Body of pancreas (tissue), 4 donors: Measurements from ENCODE around the gene RECQL5.

Experiments
- CTCF ChIP-seq, 7 experiments: fragments of 450-650 bp in 4 of 7; fragments of 200-600 bp in 3 of 7; sonication (generic) in 3 of 7; IDR thresholded peaks; one replicate each; pipeline ENCODE4 v1.5.1; 2016 to 2019; ENCODE audit warnings: antibody characterized with exemption in 7 of 7
- POLR2A ChIP-seq, 3 donors: fragments of 450-650 bp; IDR thresholded peaks; one replicate each; pipeline ENCODE4 v1.6.1; 2016; ENCODE audit warnings: antibody characterized with exemption in 3 of 3, mild to moderate bottlenecking in 2 of 3

DNA sequence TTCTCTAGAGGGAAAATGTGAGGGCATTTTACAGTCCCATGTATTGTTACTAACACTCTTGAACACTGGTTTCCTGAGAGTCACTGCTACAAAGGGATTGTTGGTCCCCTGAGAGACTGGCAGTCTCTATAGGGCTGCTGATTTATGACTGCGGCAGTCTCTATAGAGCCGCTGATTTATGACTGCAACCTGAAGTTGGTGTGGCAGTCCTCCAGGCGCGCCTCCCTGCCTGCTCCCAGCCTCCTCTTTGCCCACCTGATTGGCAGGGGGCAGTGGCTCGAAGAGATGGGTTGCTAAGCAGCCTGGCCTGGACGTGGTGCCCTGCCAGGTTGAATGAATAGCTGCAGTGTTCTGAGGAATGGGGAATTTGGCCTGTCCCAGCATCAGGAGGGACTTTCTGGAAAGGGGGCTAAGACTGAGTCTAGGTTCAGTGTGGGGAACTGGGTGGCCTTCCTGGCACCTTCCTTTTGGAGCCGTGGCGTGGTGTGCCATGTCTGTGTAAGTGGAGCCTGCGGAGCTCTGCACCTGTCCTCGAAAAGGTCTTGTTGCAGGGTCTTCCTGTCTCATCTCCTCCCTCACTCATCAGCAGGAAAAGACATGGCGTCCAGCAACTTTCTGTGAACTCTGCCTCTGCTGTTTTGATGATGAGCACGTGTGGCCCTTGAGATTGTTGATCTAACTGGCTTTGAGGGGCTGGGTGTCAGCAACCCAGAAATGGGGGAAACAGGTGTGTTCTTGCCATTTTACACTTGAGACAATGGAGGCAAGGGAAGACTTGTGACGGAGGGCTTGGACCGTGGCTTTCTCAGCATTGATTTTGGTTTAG lies 25.1 kb upstream of the RECQL5 start:
- no peak for TF ChIP-seq CTCF (IDR thresholded peaks at IDR 0.05)
- TF ChIP-seq POLR2A (IDR thresholded peaks at IDR 0.05): peak in 2 of 3 donors; percentile 19 to 37
